ENCODE data around the gene KLF3.

- no peak for TF ChIP-seq CTCF (IDR thresholded peaks at IDR 0.05)
- no peak for TF ChIP-seq POLR2A (IDR thresholded peaks at IDR 0.05)
These were observed 76.3 kb downstream of the KLF3 start for GRCh38 chr4:38740303-38740702.

All from right lobe of liver (tissue), 4 donors.